NCI-H460 (cell line): ENCODE measurements around the gene RFPL4A. TPM values are rescaled to one million over a fixed set of nuclear protein-coding genes. Genes with fewer than 3 reads are reported as not detected.
"Not testable (repeated sequence)": the region's sequence is repeated elsewhere in the genome, so short reads cannot be mapped to it uniquely, and the experiment has no call there.

ENCODE experiments used
- DNase-seq: peaks from one replicate; pipeline ENCODE4 v3.0.0-alpha.2; 2016; ENCODE audit warnings: low read depth; ENCODE audit errors: extremely low read depth
- polyA plus RNA-seq: library from polyadenylated mRNA; depleted of rRNA; stranded (reverse); fragments of >200 nt; gene quantifications from 2 replicates; pipeline ENCODE4 v1.2.3, GENCODE V29; 2014; cell fraction: nucleus; rRNA removed
- total RNA-seq: library from RNA; depleted of rRNA; stranded (reverse); fragments of >200 nt; shearing (Covaris generic); gene quantifications from 2 replicates; pipeline ENCODE4 v1.2.3, GENCODE V29; 2014; rRNA removed

Gene RFPL4A
- total RNA-seq: not detected in 2 replicates
- polyA plus RNA-seq: not detected in 2 replicates

- not testable (repeated sequence) for DNase-seq
Measured at GRCh38 chr19:55758797-55759196, at the start of gene RFPL4A. TSS of gene RFPL4A (plus strand) at chr19:55759097. CDS start at chr19:55761801, 2,704 bp downstream.

- no peak for DNase-seq
Measured at GRCh38 chr19:55711719-55712118, 47.2 kb upstream of the RFPL4A start.

GRCh38 chr19:55712804-55713631, 45.9 kb upstream of the RFPL4A start:
- DNase-seq: no peak

GRCh38 chr19:55716531-55716930, 42.4 kb upstream of the RFPL4A start:
- no peak for DNase-seq

GRCh38 chr19:55717251-55717650, 41.6 kb upstream of the RFPL4A start:
- no peak for DNase-seq

GRCh38 chr19:55717879-55718711, 40.8 kb upstream of the RFPL4A start:
- DNase-seq: not testable (repeated sequence)

GRCh38 chr19:55720214-55720746, 38.6 kb upstream of the RFPL4A start:
- DNase-seq: no peak

GRCh38 chr19:55720801-55721200, 38.1 kb upstream of the RFPL4A start:
- no peak for DNase-seq

GRCh38 chr19:55723491-55723890, 35.4 kb upstream of the RFPL4A start:
- DNase-seq: no peak

- not testable (repeated sequence) for DNase-seq
Measured at GRCh38 chr19:55730378-55730777, 28.5 kb upstream of the RFPL4A start.

- DNase-seq: no peak
Measured at GRCh38 chr19:55738302-55738701, 20.6 kb upstream of the RFPL4A start, which contains the start of gene NLRP9. TSS of gene NLRP9 (minus strand) at chr19:55738402. CDS start at chr19:55738374, 28 bp downstream.

GRCh38 chr19:55750715-55751114, 8.2 kb upstream of the RFPL4A start:
- DNase-seq: no peak

- no peak for DNase-seq
Measured at GRCh38 chr19:55753401-55753800, 5.5 kb upstream of the RFPL4A start.

- DNase-seq: not testable (repeated sequence)
Measured at GRCh38 chr19:55756808-55757207, 2.1 kb upstream of the RFPL4A start.

- no peak for DNase-seq
Measured at GRCh38 chr19:55766466-55766865, 7.6 kb downstream of the RFPL4A start.

GRCh38 chr19:55768818-55769217, 9.9 kb downstream of the RFPL4A start, which contains the start of gene RFPL4AL1:
TSS of gene RFPL4AL1 (plus strand) at chr19:55769118. CDS start at chr19:55771805, 2,687 bp downstream.
- DNase-seq: not testable (repeated sequence)

- DNase-seq: not testable (repeated sequence)
Measured at GRCh38 chr19:55769632-55770031, 10.7 kb downstream of the RFPL4A start.

- DNase-seq: no peak
Measured at GRCh38 chr19:55777528-55777927, 18.6 kb downstream of the RFPL4A start.

- DNase-seq: no peak
Measured at GRCh38 chr19:55778331-55778730, 19.4 kb downstream of the RFPL4A start.

- DNase-seq: no peak
Measured at GRCh38 chr19:55781112-55781511, 22.2 kb downstream of the RFPL4A start.

- DNase-seq: no peak
Measured at GRCh38 chr19:55795021-55795420, 36.1 kb downstream of the RFPL4A start.
